Vagina (tissue), 2 donors: ENCODE measurements around the gene IGFBP5.

ENCODE experiments used
- POLR2AphosphoS5 ChIP-seq, 2 donors: sonication (generic); formaldehyde crosslinking; IDR thresholded peaks; one replicate each; pipeline ENCODE4 v1.9.0; 2017; ENCODE audit warnings: antibody characterized with exemption in 2 of 2, mild to moderate bottlenecking in 2 of 2, low read depth in 1 of 2; ENCODE audit not compliant: insufficient read depth in 1 of 2
- TF ChIP-seq, protein P1 (sequence below), 3 experiments: fragments of 450-650 bp in 2 of 3; fragments of 200-600 bp in 1 of 3; sonication (generic) in 1 of 3; IDR thresholded peaks; one replicate each; pipeline ENCODE4 v1.5.1; 2017 to 2019; ENCODE audit warnings: antibody characterized with exemption in 3 of 3, mild to moderate bottlenecking in 2 of 3, moderate library complexity in 2 of 3

DNA sequence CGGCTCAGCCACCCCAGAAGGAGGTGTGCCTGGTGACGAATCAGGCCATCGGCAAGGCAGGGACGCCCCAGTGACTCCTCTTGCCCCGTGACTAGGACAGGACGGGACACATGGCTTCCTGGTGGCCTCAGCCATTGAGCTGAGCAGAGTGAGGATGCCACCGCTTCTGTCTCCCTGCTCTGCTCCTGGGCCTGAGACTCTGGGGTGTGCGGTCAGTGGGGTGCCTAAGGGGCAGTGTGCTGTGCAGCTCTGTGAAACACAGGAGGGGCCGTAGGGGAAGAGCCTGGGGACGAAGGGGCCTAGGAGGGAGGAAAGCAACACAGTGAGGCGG lies 24.3 kb downstream of the IGFBP5 start:
- TF ChIP-seq POLR2AphosphoS5 (IDR thresholded peaks at IDR 0.05; ENCODE audit: insufficient read depth in 1 of 2, low read depth in 1 of 2): no peak
- TF ChIP-seq, protein P1, sequence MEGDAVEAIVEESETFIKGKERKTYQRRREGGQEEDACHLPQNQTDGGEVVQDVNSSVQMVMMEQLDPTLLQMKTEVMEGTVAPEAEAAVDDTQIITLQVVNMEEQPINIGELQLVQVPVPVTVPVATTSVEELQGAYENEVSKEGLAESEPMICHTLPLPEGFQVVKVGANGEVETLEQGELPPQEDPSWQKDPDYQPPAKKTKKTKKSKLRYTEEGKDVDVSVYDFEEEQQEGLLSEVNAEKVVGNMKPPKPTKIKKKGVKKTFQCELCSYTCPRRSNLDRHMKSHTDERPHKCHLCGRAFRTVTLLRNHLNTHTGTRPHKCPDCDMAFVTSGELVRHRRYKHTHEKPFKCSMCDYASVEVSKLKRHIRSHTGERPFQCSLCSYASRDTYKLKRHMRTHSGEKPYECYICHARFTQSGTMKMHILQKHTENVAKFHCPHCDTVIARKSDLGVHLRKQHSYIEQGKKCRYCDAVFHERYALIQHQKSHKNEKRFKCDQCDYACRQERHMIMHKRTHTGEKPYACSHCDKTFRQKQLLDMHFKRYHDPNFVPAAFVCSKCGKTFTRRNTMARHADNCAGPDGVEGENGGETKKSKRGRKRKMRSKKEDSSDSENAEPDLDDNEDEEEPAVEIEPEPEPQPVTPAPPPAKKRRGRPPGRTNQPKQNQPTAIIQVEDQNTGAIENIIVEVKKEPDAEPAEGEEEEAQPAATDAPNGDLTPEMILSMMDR (IDR thresholded peaks at IDR 0.05): no peak
